GM23248 (cell line): ENCODE results near the gene ALG14.

Source experiments
- EZH2 ChIP-seq: fragments of 200-600 bp; sonication (generic); IDR thresholded peaks from 2 replicates; pipeline ENCODE4 v1.6.1; 2018; ENCODE audit warnings: antibody characterized with exemption, mild to moderate bottlenecking; ENCODE audit not compliant: insufficient read depth, poor library complexity, severe bottlenecking
- EZH2phosphoT487 ChIP-seq: fragments of 200-600 bp; sonication (generic); IDR thresholded peaks from 2 replicates; pipeline ENCODE4 v1.6.1; 2018; ENCODE audit warnings: antibody characterized with exemption, moderate library complexity, mild to moderate bottlenecking, low read depth; ENCODE audit not compliant: insufficient read depth

DNA sequence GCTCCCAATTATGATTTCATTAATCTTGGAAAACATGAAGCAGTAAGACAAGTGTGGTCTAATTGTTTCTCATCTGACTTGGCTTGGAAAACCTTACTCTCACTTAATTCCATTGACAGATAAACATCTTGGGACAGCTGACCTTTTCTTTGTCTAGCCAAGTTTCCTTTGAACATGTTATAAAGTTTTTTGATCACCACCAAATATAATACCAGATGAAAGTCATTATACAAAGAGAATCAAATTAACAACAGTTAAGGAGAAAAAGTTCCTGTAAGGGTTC, 50.2 kb downstream of the ALG14 start:
- no peak for TF ChIP-seq EZH2
- TF ChIP-seq EZH2phosphoT487, result no peak
